Smooth muscle cell (in vitro differentiated cells): ENCODE measurements around the gene SORL1. TPM values are rescaled to one million over a fixed set of nuclear protein-coding genes. Genes with fewer than 3 reads are reported as not detected.

ENCODE experiments used
- DNase-seq: peaks from one replicate; lab custom pipeline; 2025; ENCODE audit not compliant: unreplicated experiment; lab: John Stamatoyannopoulos, UW
- H2AFZ ChIP-seq: fragments of 200-600 bp; sonication (generic); 2 replicates; pipeline ENCODE4 v1.6.0; 2016; ENCODE audit warnings: antibody characterized with exemption, low read depth, mild to moderate bottlenecking
- H3F3A ChIP-seq: fragments of 200-600 bp; sonication (generic); 2 replicates; pipeline ENCODE4 v1.6.0; 2017; ENCODE audit warnings: antibody characterized with exemption, low read depth
- H3K27ac ChIP-seq: fragments of 200-600 bp; sonication (generic); 2 replicates; pipeline ENCODE4 v1.5.1; 2016; ENCODE audit warnings: low read depth, mild to moderate bottlenecking
- H3K27me3 ChIP-seq: fragments of 200-600 bp; sonication (generic); 2 replicates; pipeline ENCODE4 v1.6.1; 2016; ENCODE audit warnings: low read depth, mild to moderate bottlenecking
- H3K36me3 ChIP-seq: fragments of 200-600 bp; sonication (generic); 2 replicates; pipeline ENCODE4 v1.5.1; 2016; ENCODE audit warnings: low read depth
- H3K4me1 ChIP-seq: fragments of 200-600 bp; sonication (generic); 2 replicates; pipeline ENCODE4 v1.5.1; 2016; ENCODE audit warnings: low read depth
- H3K4me2 ChIP-seq: fragments of 200-600 bp; sonication (generic); 2 replicates; pipeline ENCODE4 v1.6.0; 2016; ENCODE audit warnings: mild to moderate bottlenecking
- H3K4me3 ChIP-seq: fragments of 200-600 bp; sonication (generic); 2 replicates; pipeline ENCODE4 v1.5.1; 2016; ENCODE audit warnings: mild to moderate bottlenecking
- H3K79me2 ChIP-seq: fragments of 200-600 bp; sonication (generic); 2 replicates; pipeline ENCODE4 v1.6.0; 2016; ENCODE audit warnings: low read depth, mild to moderate bottlenecking
- H3K9ac ChIP-seq: fragments of 200-600 bp; sonication (generic); 2 replicates; pipeline ENCODE4 v1.6.0; 2016; ENCODE audit warnings: low read depth
- H3K9me3 ChIP-seq: fragments of 200-600 bp; sonication (generic); replicated peaks from 2 replicates; pipeline ENCODE4 v1.5.1; 2016; ENCODE audit warnings: low read depth
- H4K20me1 ChIP-seq: fragments of 200-600 bp; sonication (generic); 2 replicates; pipeline ENCODE4 v1.6.0; 2016; ENCODE audit warnings: low read depth
- CTCF ChIP-seq: fragments of 200-600 bp; sonication (generic); IDR thresholded peaks from 2 replicates; pipeline ENCODE4 v1.5.1; 2017; ENCODE audit warnings: borderline replicate concordance, mild to moderate bottlenecking, antibody characterized with exemption; ENCODE audit not compliant: insufficient read depth, poor library complexity, severe bottlenecking
- WGBS: methylation state at CpG from one replicate; pipeline ENCODE4 v1.1.7; 2016; ENCODE audit warnings: low lambda C conversion rate; 5-methylcytosine and 5-hydroxymethylcytosine counted together
- polyA plus RNA-seq: library from polyadenylated mRNA; unstranded; fragments of >200 nt; fragmentation: Nextera tagmentation; extraction: Ambion mirVana; gene quantifications from 2 replicates; pipeline ENCODE4 v1.2.1, GENCODE V29; 2016
- total RNA-seq: library from RNA; depleted of rRNA; stranded (reverse); fragments of >200 nt; gene quantifications from 2 replicates; pipeline ENCODE4 v1.2.3, GENCODE V29; 2014

SORL1 gene
- total and polyA plus RNA-seq, 2 experiments from 2014 or later: 1.2 to 5.8 TPM

- Histone ChIP-seq H4K20me1 (no peaks in the 10 kb centered on the region), H3K79me2 (no peaks in the 10 kb centered on the region), H3K4me2 (no peak overlapping the region), H3F3A (peaks cover 8% of the 10 kb centered on the region), H2AFZ (no peak overlapping the region), H3K4me3 (no peak overlapping the region), H3K27ac (no peak overlapping the region), H3K9ac (no peak overlapping the region), H3K9me3 (no peaks in the 10 kb centered on the region), H3K36me3 (no peaks in the 10 kb centered on the region), H3K27me3 (no peaks in the 10 kb centered on the region), H3K4me1 (peaks cover 16% of the 10 kb centered on the region)
- WGBS: 84% methylated on average over 5 of the region's 5 CpGs
- TF ChIP-seq CTCF: no peak
- DNase-seq: no peak
These were observed 123.8 kb downstream of the SORL1 start for GRCh38 chr11:121575963-121576290.

- no peaks in the 10 kb centered on the region for H4K20me1 ChIP-seq
- H3K9me3 ChIP-seq: no peaks in the 10 kb centered on the region
- no peak overlapping the region for H3K4me3 ChIP-seq
- H3K9ac ChIP-seq: no peak overlapping the region
- no peak for TF ChIP-seq CTCF
- H3K4me1 ChIP-seq: peaks cover 16% of the 10 kb centered on the region
- no peaks in the 10 kb centered on the region for H3K79me2 ChIP-seq
- no peak for DNase-seq
- no peak overlapping the region for H3K27ac ChIP-seq
- H3K36me3 ChIP-seq: no peaks in the 10 kb centered on the region
- 84% methylated on average over 7 of the region's 7 CpGs for WGBS
- no peak overlapping the region for H2AFZ ChIP-seq
- no peak overlapping the region for H3K4me2 ChIP-seq
- H3F3A ChIP-seq: peaks cover 8% of the 10 kb centered on the region
- H3K27me3 ChIP-seq: no peaks in the 10 kb centered on the region
These were observed 124.4 kb downstream of the SORL1 start for GRCh38 chr11:121576531-121576930.

GRCh38 chr11:121577106-121577848, 125.2 kb downstream of the SORL1 start:
- Histone ChIP-seq H3K27ac (no peak overlapping the region), H3K9me3 (no peaks in the 10 kb centered on the region), H3F3A (peaks cover 8% of the 10 kb centered on the region), H3K27me3 (no peaks in the 10 kb centered on the region), H4K20me1 (no peaks in the 10 kb centered on the region), H3K4me2 (no peak overlapping the region), H3K36me3 (no peaks in the 10 kb centered on the region), H3K4me3 (no peak overlapping the region), H3K9ac (no peak overlapping the region), H3K79me2 (no peaks in the 10 kb centered on the region), H2AFZ (no peak overlapping the region), H3K4me1 (peaks cover 16% of the 10 kb centered on the region)
- no peak for DNase-seq
- WGBS: 70% methylated on average over 16 of the region's 16 CpGs
- TF ChIP-seq CTCF: no peak

DNA sequence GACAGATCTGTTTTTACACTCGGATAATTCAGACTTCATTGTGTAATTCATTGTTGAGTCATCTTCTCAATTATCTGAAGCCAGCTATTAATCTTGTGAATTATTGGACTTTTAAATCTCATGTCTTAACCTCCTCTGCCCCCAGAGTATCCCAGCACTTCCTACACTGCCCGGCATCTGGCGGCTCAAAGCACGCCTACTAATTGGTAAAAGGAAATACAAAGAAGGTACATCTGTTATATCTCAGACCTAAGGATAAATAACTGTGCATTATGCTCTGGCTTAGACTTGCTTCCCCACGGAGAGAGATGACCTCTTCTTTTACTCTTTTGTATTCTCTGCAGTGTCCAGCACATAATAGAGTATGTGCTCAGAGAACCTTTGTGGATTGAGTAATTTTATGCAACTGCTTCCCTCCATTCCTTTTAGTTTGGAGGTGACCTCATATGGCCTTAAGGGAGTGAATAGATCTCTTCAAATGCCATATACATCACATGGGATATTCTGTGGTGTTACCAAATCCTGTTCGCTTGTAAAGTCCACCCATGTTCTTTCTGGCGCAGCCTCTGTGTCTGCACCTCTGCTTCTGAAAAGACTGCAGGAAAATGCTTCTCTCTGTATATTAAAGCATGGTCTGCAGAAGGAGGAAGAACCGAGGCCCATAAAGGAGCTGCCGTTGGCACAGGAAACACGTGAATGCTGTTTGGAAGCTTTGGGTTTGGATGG, 126.3 kb downstream of the SORL1 start:
- Histone ChIP-seq H3K9ac (no peak overlapping the region), H3K4me1 (peaks cover 16% of the 10 kb centered on the region), H3K9me3 (no peaks in the 10 kb centered on the region), H3K27ac (peak overlapping the region; percentile 4), H2AFZ (no peak overlapping the region), H3K4me3 (no peak overlapping the region), H4K20me1 (no peaks in the 10 kb centered on the region), H3K36me3 (no peaks in the 10 kb centered on the region), H3K4me2 (peak overlapping the region; percentile 20), H3F3A (peaks cover 8% of the 10 kb centered on the region), H3K27me3 (no peaks in the 10 kb centered on the region), H3K79me2 (no peaks in the 10 kb centered on the region)
- no peak for DNase-seq
- 24% methylated on average over 10 of the region's 10 CpGs for WGBS
- TF ChIP-seq CTCF: no peak
